NCI-H510A treated with DMSO at 0.1 percent for 48 hours (cell line): ENCODE data around the gene MLIP.
"Not testable (repeated sequence)": the region's sequence is repeated elsewhere in the genome, so short reads cannot be mapped to it uniquely, and the experiment has no call there.

ENCODE experiments used
- DNase-seq: peaks from one replicate; lab custom pipeline; 2025; lab: John Stamatoyannopoulos, UW

MLIP gene

DNA sequence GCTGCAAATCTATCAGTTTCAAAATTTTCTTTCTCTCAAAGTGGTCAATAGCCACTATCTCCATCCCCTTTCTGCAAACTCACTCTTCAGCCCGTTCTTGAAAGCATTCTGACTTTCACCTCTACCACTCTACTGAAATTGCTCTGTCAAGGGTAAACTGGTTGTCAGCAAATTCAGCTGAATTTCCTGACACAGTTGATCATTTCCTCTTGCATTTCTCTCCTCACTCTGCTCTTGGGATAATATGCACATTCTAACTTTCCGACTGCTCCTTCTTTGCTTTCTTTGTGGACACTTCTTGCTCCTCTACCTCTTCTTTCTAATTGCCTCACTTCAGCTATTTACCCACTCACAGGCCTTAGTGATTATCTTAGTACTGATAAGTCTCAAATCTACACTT lies 123.3 kb downstream of the MLIP start:
- no peak for DNase-seq

DNA sequence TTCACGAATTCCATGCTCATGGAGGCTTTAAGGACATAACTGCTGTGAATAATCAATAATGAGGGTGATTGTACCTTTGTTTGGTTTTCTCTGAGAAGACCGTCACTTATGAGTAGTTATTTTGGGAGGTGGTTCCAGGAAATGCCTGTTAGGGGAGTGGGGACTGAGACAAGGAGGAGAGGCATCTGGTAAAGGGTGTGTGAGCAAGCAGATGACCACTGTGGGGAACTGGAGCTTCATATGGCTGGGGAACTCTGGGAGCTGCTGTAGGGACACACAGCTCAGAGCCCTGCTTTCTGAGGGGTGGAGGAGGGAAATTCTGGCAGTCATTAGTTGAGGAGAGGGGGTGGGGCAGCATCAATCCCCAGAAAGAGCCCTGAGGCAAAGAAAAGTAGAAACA lies 125.7 kb downstream of the MLIP start:
- no peak for DNase-seq

DNA sequence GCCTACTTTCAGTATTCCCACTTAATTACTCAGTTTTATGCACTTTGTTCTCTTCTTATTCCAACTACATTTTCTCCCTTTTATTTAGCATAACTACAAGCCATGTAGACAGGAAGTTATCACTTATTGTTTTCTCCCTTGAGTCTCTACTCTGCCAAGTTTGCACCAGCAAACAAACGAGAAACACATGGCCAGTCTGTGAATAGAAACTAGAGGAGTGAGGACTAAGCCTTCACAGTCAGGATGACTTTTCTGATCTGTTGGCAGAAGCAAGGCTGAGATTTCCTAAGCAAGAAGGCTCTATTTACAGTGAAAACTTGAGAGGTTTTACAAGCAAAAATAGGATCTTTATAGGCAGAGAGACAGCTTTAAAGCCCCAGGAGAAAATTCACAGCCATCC lies 127.2 kb downstream of the MLIP start:
- DNase-seq, result no peak

DNA sequence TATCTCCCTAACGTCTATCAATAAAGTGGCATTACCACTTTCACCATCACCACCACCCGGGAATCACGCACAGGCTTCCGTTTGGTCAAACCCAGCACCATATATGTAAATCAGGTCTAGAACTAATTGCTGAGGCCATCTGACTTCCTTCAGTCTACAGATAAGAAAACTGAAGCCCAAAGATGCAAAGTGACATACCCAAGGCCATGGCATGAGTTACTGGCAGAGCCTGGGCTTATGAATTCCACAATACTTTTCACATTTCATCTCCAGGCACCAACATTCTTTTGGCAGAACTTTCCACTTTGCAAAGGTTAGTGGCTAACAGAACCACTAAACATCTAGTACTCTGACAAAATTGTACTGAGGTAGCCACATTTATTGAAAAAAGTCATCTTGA lies 132.5 kb downstream of the MLIP start:
- DNase-seq, result no peak

DNA sequence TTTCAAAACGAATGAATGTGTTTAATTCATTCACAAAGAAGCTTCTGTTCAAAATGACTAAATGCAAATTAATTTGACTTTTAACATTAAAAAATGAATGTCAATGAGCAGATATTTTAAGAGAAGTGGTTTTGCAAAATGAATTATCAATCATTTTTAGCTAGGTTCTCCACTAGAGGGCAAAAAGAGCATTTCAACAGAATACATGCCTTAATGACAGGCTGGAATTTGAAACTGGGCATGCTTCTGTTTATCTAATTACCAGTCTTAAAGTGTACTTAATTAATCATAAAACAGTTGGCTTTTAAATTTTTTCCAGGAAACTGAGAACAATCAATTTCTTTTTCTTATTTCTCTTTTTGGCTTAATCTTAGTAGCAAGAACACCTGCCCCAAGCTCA lies 133.2 kb downstream of the MLIP start:
- DNase-seq, result peak; percentile 46

DNA sequence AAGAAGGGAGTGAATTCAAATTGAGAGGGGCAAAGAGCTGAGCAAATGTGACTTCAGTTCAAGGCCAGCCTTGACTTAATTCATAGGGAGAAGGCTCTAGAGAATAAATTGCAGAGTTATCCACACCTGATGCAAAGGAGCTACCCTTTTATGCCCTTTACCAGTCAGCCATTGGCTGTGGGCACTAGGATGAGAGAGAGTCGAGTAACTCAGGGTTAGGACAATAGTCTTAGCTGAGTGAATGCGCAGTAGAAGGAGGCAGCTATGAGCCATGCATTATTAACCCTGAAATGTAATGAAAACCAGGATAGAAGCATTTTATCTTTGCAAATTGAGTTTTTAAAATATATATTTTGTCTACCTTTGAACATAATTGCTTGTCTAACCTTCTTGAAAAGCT lies 134.0 kb downstream of the MLIP start:
- no peak for DNase-seq

DNA sequence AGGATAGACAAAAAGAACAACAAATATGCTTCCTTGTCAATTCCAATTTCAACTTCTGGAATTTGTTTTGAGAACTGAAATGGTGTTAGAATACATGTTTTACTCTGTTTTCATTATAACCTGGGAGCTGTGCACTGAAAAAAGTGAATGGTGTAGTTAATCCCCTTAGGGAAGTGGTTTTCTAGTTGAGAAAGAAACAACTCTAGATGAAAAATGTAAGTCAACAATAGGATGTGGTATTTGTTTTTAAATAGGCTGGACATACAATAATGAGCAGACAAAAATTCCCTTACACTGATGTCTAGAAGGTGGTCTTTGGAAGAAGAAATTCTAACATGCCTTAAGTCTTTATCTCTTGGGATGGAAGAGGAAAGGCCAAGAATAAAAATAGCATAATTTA lies 137.1 kb downstream of the MLIP start:
- DNase-seq, result no peak

DNA sequence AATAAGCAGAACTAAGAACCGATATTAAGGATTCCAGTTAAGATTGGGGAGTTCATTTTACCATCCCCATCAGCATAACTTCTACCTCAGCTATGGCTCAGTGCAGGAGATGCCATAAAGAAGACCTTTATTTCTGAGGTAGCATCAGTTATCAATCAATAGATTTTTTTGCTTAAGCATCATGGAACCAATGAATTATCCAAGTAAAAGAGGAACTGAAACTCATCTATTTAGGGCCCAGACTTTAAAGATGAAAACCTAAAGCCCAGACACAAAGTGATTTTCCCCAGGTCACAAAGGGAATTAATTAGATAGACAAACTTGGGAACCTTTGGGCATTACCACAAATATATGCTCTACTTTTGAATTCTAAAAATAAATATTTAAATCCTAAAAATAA lies 137.8 kb downstream of the MLIP start:
- DNase-seq, result no peak

DNA sequence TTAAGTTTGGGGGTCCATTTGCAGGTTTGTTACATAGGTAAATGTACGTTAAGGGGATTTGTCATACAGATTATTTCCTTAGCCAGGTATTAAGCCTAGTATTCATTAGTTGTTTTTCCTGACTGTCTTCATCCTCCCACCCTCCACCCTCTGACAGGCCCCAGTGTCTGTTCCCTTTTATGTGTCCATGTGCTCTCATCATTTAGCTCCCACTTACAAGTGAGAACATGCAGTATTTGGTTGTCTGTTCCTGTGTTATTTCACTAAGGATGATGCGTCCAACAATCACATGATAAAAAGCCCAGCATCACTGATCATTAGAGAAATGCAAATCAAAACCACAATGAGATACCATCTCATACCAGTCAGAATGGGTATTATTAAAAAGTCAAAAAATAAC lies 138.6 kb downstream of the MLIP start:
- not testable (repeated sequence) for DNase-seq

DNA sequence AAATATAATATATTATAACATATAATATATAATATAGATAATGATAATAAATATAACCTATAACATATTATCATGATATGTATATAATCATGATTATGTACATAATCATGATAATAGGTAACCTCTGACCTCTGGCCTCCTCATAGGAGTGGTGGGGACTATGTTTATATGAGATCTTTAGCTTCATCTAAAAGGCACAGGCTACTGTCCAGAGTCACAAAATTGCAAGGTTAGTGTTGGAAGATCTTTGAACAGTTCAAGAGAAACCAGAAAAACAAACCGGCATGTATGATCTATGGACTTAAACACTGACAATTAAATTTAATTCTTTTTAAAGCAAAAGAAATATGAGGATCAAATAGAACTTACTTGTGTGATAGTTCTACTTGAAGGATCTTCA lies 141.3 kb downstream of the MLIP start:
- DNase-seq, result no peak

DNA sequence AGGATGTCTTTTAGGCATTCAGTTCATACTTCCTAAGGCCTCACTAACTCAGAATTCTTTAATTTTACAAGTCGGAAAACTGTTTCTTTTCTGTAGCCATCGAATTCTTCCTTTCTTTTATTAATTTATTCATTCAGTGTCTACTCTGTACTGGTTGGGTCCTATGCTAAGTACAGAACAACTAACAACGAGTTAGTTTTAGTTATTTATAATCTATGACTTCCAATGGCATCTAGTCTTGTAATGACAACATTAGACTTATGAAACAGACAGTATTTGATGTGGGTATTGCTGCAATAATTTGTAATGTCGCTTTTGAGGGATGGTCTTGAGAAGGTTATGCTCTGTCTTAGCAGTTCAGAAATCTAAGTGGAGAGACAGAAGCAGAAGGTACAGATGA lies 141.7 kb downstream of the MLIP start:
- no peak for DNase-seq

DNA sequence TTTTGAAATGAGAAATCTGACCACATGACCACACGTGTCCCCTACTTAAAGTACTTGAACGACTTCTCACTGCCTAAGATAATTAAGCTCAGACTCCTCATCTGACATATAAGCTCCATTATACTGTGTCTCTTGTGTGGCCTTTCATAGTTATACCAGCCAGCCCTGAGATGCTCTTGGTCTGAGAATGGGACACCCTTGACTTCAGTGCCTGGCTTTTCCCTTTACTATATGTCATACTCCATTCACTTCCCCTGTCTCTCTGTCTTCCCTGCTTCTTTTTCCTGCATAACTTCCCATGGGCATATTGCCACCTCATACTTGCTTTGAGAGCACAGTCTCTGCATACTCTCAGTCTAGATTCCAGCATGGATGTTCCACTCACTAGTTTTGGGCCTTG lies 143.6 kb downstream of the MLIP start:
- DNase-seq, result no peak

DNA sequence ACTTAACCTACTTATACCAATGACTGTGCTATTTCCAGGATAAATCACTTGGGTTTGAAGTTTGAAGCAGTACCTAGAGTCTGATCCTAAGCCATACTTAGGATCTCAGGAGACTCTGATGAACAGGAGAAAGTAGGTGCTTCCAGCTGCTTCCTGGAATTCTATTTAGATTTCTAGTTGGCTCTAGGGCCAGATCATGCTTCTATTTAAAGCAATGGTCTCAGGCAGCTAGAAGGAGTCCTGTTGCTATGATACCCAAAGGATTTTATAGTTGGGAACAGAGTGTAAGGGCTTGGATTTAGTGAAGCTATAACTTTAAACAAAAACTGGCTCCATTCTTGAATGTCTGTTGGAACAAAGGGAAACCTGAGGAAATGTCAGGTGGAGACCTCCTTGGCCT lies 144.6 kb downstream of the MLIP start:
- no peak for DNase-seq

DNA sequence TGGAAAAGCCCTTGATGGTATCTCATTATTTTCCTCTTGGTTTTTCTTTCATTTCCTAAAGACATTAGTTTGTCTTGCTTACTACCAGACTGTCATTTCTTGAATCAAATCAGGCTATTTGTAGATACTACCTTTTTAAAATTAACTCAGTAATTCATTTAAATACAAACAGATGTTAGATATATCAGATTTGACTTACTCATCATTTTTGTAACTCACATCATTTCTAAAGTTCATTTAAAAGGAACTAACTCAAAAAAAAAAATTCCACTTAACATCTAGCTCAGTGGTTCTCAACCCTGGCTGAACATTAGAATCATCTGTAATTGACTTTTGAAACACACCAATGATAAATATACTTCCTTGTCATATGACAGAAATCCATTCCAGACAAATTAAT lies 148.8 kb downstream of the MLIP start:
- DNase-seq, result no peak

DNA sequence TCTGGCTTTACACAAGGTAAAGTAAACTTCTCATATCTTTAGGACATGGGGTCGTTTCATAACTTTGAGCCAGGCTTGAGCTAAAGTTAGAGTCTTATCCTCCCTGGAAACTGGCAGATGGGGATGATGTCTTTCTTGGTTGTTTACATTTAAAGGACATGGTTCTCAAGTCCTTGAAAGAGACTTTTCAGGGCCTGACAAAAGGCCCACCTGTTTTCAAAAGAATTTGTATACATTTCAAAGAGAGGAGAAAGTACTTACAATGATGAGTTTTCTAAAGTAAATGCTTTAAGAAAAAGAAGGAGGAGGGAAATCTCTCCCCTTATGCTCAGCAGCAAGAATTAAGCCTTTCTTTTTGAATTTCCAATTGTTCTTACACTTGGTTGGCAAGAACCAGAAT lies 151.3 kb downstream of the MLIP start:
- DNase-seq, result no peak

DNA sequence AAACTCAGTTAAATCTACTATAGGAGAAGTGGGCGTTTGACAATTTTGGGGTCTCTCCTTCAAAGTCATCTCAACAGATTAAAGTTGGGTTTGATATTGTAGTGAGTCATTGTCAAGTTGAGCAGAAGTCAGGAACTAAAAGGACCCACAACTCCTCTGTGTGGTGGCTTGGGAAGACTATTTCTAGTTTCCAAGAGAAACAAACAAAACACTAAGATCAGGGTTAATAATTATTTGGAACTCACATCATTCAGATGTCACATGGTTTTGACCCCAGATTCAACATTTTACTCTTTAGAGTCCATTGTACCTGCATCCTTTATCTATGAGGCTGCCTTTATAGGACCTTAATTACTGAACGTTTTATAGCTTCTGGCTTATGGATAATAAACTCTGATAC lies 151.7 kb downstream of the MLIP start:
- DNase-seq, result no peak

DNA sequence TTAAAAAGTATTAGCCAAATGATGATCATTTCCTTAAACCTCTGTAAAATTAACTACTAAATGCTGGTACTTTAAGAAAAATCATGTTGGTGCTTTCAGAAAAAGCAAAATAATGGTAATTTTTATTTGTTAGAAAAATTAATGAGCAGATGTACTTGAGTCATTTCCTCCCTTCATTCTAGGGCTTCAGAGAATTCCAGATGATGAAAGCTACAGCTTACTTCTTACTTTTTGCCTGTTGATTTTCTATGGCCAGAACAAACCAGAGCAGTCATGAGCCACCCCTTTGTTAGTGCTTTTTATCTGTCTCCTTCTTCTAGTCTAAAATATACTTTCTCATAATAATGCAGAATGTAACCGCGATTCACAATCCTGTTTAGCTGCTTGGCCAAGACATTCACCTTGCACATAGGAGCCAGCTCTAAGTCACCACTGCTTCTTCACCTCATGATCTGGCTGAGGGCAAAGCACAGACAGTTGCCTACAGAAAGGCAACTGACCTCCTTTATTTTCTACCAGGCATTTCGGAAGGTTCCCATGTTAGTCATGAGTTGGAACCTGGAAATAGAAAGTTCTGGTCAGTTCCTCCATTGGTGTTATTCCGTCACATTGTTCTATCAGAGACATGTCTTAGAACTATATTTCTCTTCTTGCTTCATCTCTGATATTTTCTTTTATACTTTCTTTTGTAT lies 153.5 kb downstream of the MLIP start:
- no peak for DNase-seq

DNA sequence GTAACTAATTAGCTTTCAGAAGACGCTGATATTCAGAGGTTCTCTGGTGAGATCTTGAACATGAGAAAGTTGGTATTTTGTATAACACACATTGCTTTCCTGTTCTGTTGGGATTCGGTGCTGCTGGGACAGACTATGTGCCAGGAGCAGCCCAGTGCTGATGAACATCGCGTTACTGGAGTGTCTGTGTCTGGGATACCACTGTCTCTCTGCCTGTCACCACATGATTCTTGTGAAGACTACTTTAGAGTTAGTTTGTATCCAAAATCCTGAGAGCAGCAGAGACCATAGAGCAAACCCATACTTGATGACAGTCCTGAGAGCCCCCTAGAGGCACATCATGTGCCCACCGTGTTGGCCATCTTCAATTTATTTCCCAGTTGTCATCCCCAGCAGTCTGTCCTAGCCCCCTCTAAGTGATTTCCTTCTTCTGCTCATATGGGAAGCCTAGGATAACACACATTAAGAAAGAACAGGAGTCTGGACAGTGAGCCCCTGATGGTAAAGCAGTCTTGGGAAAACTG lies 155.2 kb downstream of the MLIP start:
- DNase-seq, result no peak

DNA sequence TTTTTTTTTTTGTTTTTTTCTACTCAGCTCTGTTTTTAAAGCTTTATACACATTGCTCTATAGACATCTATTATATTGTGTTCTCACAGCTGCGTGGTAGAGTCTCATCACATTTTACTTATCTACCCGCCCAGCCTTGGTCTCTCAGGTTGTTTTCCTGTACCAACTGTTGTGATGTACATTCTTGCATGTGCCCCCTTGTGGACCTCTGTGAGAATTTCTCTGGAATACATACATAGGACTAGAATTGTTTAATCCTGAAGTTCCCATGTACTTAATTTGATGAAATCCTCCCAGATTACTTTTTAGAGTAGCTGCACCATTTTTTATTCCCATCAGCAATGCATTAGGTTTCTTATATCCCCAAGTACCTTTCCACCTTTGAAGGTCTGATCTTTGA lies 156.6 kb downstream of the MLIP start:
- peak; percentile 72 for DNase-seq

DNA sequence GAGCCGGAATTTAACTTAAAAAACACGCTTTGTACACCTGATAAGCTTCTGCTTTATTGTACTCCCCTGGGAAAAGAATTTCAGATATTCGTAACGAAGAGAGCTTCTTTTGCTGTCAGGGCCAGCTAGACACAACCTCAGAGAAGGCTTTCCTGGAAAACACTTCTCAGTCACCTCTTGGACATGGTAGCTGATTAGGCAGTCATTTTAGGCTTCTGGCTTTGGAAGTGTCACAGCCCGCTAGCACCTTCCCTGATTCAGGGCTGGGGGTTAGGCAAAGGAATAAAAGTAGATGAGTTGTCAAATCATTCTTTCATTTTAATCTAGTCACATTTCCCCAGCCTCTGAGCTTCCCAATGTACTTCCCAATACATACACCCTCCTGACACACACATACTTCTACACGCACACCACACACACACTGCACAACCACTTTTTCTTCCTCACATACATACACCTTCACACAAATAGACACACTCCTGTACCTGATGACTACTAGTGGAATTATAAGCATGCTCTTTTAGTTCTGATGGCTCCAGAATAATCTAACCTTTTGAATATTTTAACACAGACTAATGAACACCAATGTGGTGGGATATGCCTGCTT lies 162.1 kb downstream of the MLIP start:
- no peak for DNase-seq

DNA sequence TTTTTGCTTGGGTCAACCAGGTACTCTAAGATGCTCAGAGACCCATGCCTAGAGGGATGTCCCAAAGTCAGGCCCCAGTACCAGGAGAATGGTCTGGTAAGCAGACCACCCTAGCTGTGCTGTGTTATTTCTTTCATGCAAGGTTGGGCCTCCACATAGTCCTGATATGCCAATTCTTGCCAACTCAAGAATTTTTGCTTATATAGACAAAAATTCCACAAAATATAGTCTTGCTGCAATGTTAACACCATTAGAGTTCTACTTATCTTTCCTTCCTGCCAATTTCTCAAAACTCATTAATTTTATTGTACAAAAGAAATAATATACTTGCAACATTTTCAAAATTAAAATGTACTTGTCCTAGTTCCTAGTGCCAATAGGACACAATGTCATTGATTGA lies 163.1 kb downstream of the MLIP start:
- DNase-seq, result no peak

DNA sequence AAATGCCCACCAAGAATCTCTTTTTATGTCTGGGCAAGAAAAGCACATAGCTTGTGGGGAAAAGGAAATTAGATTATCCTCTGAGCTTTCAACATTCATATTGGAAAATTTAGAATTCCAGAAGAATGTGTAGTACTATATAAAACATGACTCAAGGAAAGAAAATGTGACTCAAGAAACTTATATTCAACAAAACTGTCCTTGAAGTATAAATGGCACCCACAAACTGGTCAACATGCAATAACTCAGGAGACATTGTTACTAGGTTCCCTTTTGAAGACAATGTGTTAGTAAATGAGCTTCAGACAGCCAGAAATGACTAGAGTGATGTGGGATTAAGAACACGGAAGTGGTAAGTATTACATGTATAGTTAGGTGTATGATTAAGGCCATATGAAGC lies 170.9 kb downstream of the MLIP start:
- no peak for DNase-seq

DNA sequence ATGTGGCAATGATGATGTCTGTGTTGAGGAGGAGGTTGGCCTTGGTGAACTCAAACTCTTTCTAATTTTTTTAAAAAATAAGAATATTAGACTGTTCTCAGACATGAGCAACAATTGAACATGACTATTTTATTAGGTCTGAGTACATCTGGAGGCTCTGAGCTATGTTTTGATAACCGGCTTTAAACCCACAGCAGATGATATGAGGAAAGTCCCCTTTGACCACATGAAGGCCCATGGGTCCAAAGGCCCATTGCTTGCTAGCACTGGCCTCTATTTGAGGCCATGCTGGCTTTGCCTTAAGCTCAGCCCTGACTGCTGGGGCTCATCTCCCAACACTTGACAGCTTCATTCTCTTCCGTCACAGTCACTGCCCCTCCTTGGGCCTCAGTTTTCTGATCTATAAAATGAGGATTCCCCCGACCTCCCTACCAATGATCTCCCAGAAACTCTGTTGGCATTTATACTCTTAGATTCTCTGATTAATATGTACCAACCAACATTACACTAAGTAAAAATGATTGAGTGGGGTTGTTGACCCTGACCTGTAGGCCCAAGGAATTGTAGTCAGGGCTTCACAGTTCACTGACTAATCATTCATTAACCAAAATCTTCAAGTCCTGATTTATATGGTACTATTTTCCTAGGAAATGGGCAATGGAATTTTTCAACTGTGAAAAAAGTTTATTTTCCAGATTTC lies 173.1 kb downstream of the MLIP start:
- DNase-seq, result no peak
